Measurements from ENCODE around the gene AGER.

The AGER gene

GRCh38 chr6:32168807-32169591 lies 15.1 kb downstream of the AGER start:
- no peak for DNase-seq (ENCODE audit: low read depth in 2 of 2)

- no peak for DNase-seq (ENCODE audit: low read depth in 2 of 2)
Observed at GRCh38 chr6:32168350-32168749, 15.7 kb downstream of the AGER start.

- DNase-seq (ENCODE audit: low read depth in 2 of 2) = no peak
Observed at GRCh38 chr6:32167761-32168262, 16.2 kb downstream of the AGER start.

- DNase-seq (ENCODE audit: low read depth in 2 of 2) = no peak
Observed at GRCh38 chr6:32167154-32167760, 16.8 kb downstream of the AGER start.

GRCh38 chr6:32166411-32167061 lies 17.5 kb downstream of the AGER start:
- DNase-seq (ENCODE audit: low read depth in 2 of 2) = no peak

GRCh38 chr6:32164295-32164694 lies 19.8 kb downstream of the AGER start, which contains the start of gene EGFL8:
Gene EGFL8 (plus strand): TSS chr6:32164595. CDS start chr6:32166166, 1,571 bp downstream.
- DNase-seq (ENCODE audit: low read depth in 2 of 2) = no peak

- no peak for DNase-seq (ENCODE audit: low read depth in 2 of 2)
Observed at GRCh38 chr6:32163559-32164258, 20.3 kb downstream of the AGER start.

- no peak for DNase-seq (ENCODE audit: low read depth in 2 of 2)
Observed at GRCh38 chr6:32158052-32158451, 26.0 kb downstream of the AGER start.

- DNase-seq (ENCODE audit: low read depth in 2 of 2) = no peak
Observed at GRCh38 chr6:32156891-32157290, 27.2 kb downstream of the AGER start.

- DNase-seq (ENCODE audit: low read depth in 2 of 2) = peak; percentile 46 to 48
Observed at GRCh38 chr6:32154514-32155161, 29.4 kb downstream of the AGER start.

GRCh38 chr6:32153564-32154513 lies 30.2 kb downstream of the AGER start, which contains the start of gene PPT2:
Gene PPT2 (plus strand): TSS chr6:32154141. CDS start chr6:32154595, 454 bp downstream.
- peak; percentile 77 to 81 for DNase-seq (ENCODE audit: low read depth in 2 of 2)

- DNase-seq (ENCODE audit: low read depth in 2 of 2) = no peak
Observed at GRCh38 chr6:32152769-32153563, 31.1 kb downstream of the AGER start.

GRCh38 chr6:32151863-32152768 lies 31.9 kb downstream of the AGER start, which contains the start of gene PRRT1:
Gene PRRT1 (minus strand): TSS chr6:32151939. CDS start chr6:32151827, 112 bp downstream.
- no peak for DNase-seq (ENCODE audit: low read depth in 2 of 2)

GRCh38 chr6:32151181-32151862 lies 32.7 kb downstream of the AGER start:
- DNase-seq (ENCODE audit: low read depth in 2 of 2) = no peak

- DNase-seq (ENCODE audit: low read depth in 2 of 2) = no peak
Observed at GRCh38 chr6:32149932-32150870, 33.9 kb downstream of the AGER start.

GRCh38 chr6:32149092-32149755 lies 34.8 kb downstream of the AGER start:
- DNase-seq (ENCODE audit: low read depth in 2 of 2) = no peak
